HCT116 (cell line): ENCODE data around the gene SPATS2L. TPM values are rescaled to one million over a fixed set of nuclear protein-coding genes. Genes with fewer than 3 reads are reported as not detected.

Experiments used
- ATAC-seq: fragments of 200-7000 bp; cut with Tn5 transposase; 2 replicates; pipeline ENCODE4 v1.9.1; 2020; ENCODE audit warnings: mild to moderate bottlenecking, moderate library complexity
- BruUV-seq: library from RNA; stranded (reverse); fragments of 400-500 nt; replicated peaks from 2 replicates; lab custom pipeline; 2021; lab: Mats Ljungman, UMichigan
- CTCF ChIA-PET: fragments of 300-600 bp; sonication (Branson Sonifier 250); formaldehyde crosslinking; loops from one replicate; lab custom pipeline; 2021; ENCODE audit warnings: antibody characterized with exemption; lab: Charles Lee
- POLR2A ChIA-PET: fragments of 300-600, 350-600 bp; sonication (Branson Sonifier 250); formaldehyde crosslinking; loops from one replicate; lab custom pipeline; 2021; ENCODE audit warnings: antibody characterized with exemption; lab: Charles Lee
- RAD21 ChIA-PET, 2 experiments: fragments of 300-600 bp; sonication (Branson Sonifier 250); formaldehyde crosslinking; loops; one replicate each; lab custom pipeline; 2023; ENCODE audit warnings: low total read pairs in 2 of 2; ENCODE audit not compliant: uncharacterized antibody in 2 of 2, unreplicated experiment in 2 of 2, low non-redundant PET in 1 of 2; lab: Charles Lee
- DNase-seq: peaks from one replicate; pipeline ENCODE4 v3.0.0-alpha.2; 2010; ENCODE audit warnings: low read depth, low spot score
- H2AFZ ChIP-seq: fragments of 200-600 bp; shearing (Covaris generic), sonication (generic); 2 replicates; pipeline ENCODE4 v1.6.1; 2017; ENCODE audit warnings: low read depth, mixed run types, mixed read lengths, antibody characterized with exemption, low read length; ENCODE audit not compliant: poor library complexity, severe bottlenecking
- H3K27ac ChIP-seq: 2 replicates; pipeline ENCODE4 v1.5.1; 2012; ENCODE audit warnings: low read depth, low read length
- H3K27me3 ChIP-seq: fragments of 200-600 bp; sonication (generic); 2 replicates; pipeline ENCODE4 v1.6.1; 2016; ENCODE audit warnings: mixed run types, low read length, mixed read lengths; ENCODE audit not compliant: insufficient read depth
- H3K36me3 ChIP-seq, 2 experiments: fragments of 200-500 bp in 1 of 2; fragments of 200-600 bp in 1 of 2; sonication (Bioruptor generic) in 1 of 2; sonication (generic) in 1 of 2; 2 replicates each; pipeline versions ENCODE4 v1.5.1 to v1.6.1; 2014 to 2016; ENCODE audit warnings: low read length in 2 of 2, inconsistent platforms in 1 of 2, mixed read lengths in 1 of 2, mixed run types in 1 of 2; ENCODE audit not compliant: insufficient read depth in 2 of 2, control insufficient read depth in 1 of 2
- H3K4me1 ChIP-seq, 2 experiments: fragments of 200-600 bp in 1 of 2; sonication (generic) in 1 of 2; 2 replicates each; pipeline versions ENCODE4 v1.5.1 to v1.6.1; 2012 to 2017; ENCODE audit warnings: low read length in 2 of 2, inconsistent platforms in 1 of 2, mild to moderate bottlenecking in 1 of 2, mixed read lengths in 1 of 2, mixed run types in 1 of 2, moderate library complexity in 1 of 2; ENCODE audit not compliant: insufficient read depth in 2 of 2, control insufficient read depth in 1 of 2
- H3K4me2 ChIP-seq: fragments of 200-600 bp; sonication (generic); 2 replicates; pipeline ENCODE4 v1.6.1; 2017; ENCODE audit warnings: mixed run types, low read length, mixed read lengths
- H3K4me3 ChIP-seq, 2 experiments: fragments of 200-600 bp in 1 of 2; sonication (generic) in 1 of 2; replicated peaks in 1 of 2; 2 replicates each; pipeline ENCODE4 v1.5.1; 2011 to 2016; ENCODE audit warnings: low read length in 2 of 2, control low read depth in 1 of 2, low read depth in 1 of 2, mild to moderate bottlenecking in 1 of 2, mixed read lengths in 1 of 2, mixed run types in 1 of 2
- H3K79me2 ChIP-seq: fragments of 200-600 bp; sonication (generic); 2 replicates; pipeline ENCODE4 v1.6.1; 2017; ENCODE audit warnings: mild to moderate bottlenecking, mixed run types, low read length, moderate library complexity, mixed read lengths; ENCODE audit not compliant: insufficient read depth
- H3K9ac ChIP-seq: fragments of 200-600 bp; sonication (generic); 2 replicates; pipeline ENCODE4 v1.6.1; 2016; ENCODE audit warnings: low read length, mixed read lengths
- H3K9me2 ChIP-seq: fragments of 200-600 bp; sonication (generic), shearing (Covaris generic); 2 replicates; pipeline ENCODE4 v1.6.1; 2017; ENCODE audit warnings: mixed run types, mild to moderate bottlenecking, moderate library complexity; ENCODE audit not compliant: insufficient read depth
- H3K9me3 ChIP-seq, 2 experiments: fragments of 200-500 bp in 1 of 2; fragments of 200-600 bp in 1 of 2; sonication (Bioruptor generic) in 1 of 2; sonication (generic) in 1 of 2; 2 replicates each; pipeline ENCODE4 v1.6.1; 2014 to 2017; ENCODE audit warnings: low read length in 2 of 2, mixed read lengths in 2 of 2, inconsistent platforms in 1 of 2, low read depth in 1 of 2, mild to moderate bottlenecking in 1 of 2, mixed run types in 1 of 2, moderate library complexity in 1 of 2; ENCODE audit not compliant: control insufficient read depth in 1 of 2, insufficient read depth in 1 of 2
- H4K20me1 ChIP-seq: fragments of 200-600 bp; sonication (generic), shearing (Covaris generic); 2 replicates; pipeline ENCODE4 v1.6.1; 2017; ENCODE audit warnings: mixed run types, mild to moderate bottlenecking, moderate library complexity; ENCODE audit not compliant: insufficient read depth
- ATF3 ChIP-seq: IDR thresholded peaks from 2 replicates; pipeline ENCODE4 v1.6.1; 2012
- CBX3 ChIP-seq: IDR thresholded peaks from 2 replicates; pipeline ENCODE4 v1.6.1; 2012; ENCODE audit warnings: low read depth
- CEBPB ChIP-seq: IDR thresholded peaks from 2 replicates; pipeline ENCODE4 v1.6.1; 2012; ENCODE audit warnings: low read depth
- CTCF ChIP-seq, 3 experiments: fragments of 200-600 bp in 1 of 3; sonication (generic) in 1 of 3; IDR thresholded peaks in 2 of 3; conservative IDR thresholded peaks in 1 of 3; 2 replicates each; pipeline ENCODE4 v1.5.1; 2012 to 2017; ENCODE audit warnings: low read depth in 2 of 3, low read length in 2 of 3, antibody characterized with exemption in 1 of 3, borderline replicate concordance in 1 of 3, control low read depth in 1 of 3, mild to moderate bottlenecking in 1 of 3, mixed read lengths in 1 of 3, mixed run types in 1 of 3, moderate library complexity in 1 of 3; ENCODE audit not compliant: insufficient read depth in 1 of 3
- EGR1 ChIP-seq: IDR thresholded peaks from 2 replicates; pipeline ENCODE4 v1.6.1; 2012; ENCODE audit warnings: low read depth
- EZH2 ChIP-seq: fragments of 200-600 bp; sonication (generic); IDR thresholded peaks from 2 replicates; pipeline ENCODE4 v1.6.1; 2017; ENCODE audit warnings: antibody characterized with exemption, mixed run types
- EZH2phosphoT487 ChIP-seq: fragments of 200-600 bp; IDR thresholded peaks from 2 replicates; pipeline ENCODE4 v1.6.1; 2018; ENCODE audit warnings: antibody characterized with exemption, borderline replicate concordance
- JUND ChIP-seq: IDR thresholded peaks from 2 replicates; pipeline ENCODE4 v1.6.1; 2012
- MAX ChIP-seq: IDR thresholded peaks from 2 replicates; pipeline ENCODE4 v1.6.1; 2012
- POLR2A ChIP-seq: IDR thresholded peaks from 2 replicates; pipeline ENCODE4 v1.7.0; 2011; ENCODE audit warnings: borderline replicate concordance; ENCODE audit not compliant: insufficient read depth, insufficient read length; ENCODE audit errors: extremely low read depth
- RAD21 ChIP-seq: IDR thresholded peaks from 2 replicates; pipeline ENCODE4 v1.6.1; 2012; ENCODE audit warnings: low read depth, mild to moderate bottlenecking
- REST ChIP-seq: IDR thresholded peaks from 2 replicates; pipeline ENCODE4 v1.6.1; 2012; ENCODE audit warnings: low read depth
- SIN3A ChIP-seq: IDR thresholded peaks from 2 replicates; pipeline ENCODE4 v1.6.1; 2012; ENCODE audit warnings: low read depth
- SP1 ChIP-seq: IDR thresholded peaks from 2 replicates; pipeline ENCODE4 v1.6.1; 2012; ENCODE audit warnings: low read depth
- SRF ChIP-seq: IDR thresholded peaks from 2 replicates; pipeline ENCODE4 v1.6.1; 2012; ENCODE audit warnings: low read depth
- YY1 ChIP-seq: IDR thresholded peaks from 2 replicates; pipeline ENCODE4 v1.6.1; 2011; ENCODE audit warnings: low read length, low read depth, moderate library complexity, mild to moderate bottlenecking; ENCODE audit not compliant: insufficient replicate concordance; ENCODE audit errors: extremely low read depth
- ZBTB33 ChIP-seq: IDR thresholded peaks from 2 replicates; pipeline ENCODE4 v1.6.1; 2011; ENCODE audit warnings: mild to moderate bottlenecking, low read length, moderate library complexity; ENCODE audit not compliant: insufficient replicate concordance; ENCODE audit errors: extremely low read depth
- ZFX ChIP-seq: fragments of 450-650 bp; IDR thresholded peaks from 2 replicates; pipeline ENCODE4 v1.6.1; 2017
- ZNF274 ChIP-seq: fragments of 200-500 bp; sonication (Bioruptor generic); IDR thresholded peaks from 2 replicates; pipeline ENCODE4 v1.6.1; 2014; ENCODE audit warnings: mild to moderate bottlenecking, low read depth, low read length, inconsistent platforms
- intact Hi-C: fragments of 100-400 bp; cut with micrococcal nuclease; formaldehyde crosslinking; loops from 2 replicates; pipeline ENCODE4 v1.10.0; 2022
- total RNA-seq: library from RNA; stranded (reverse); gene quantifications from one replicate; pipeline ENCODE4 v1.2.1, GENCODE V29; 2021; ENCODE audit not compliant: unreplicated experiment

Gene SPATS2L
- total RNA-seq, 1 experiment from 2014 or later, result 87.1 TPM

- no peak overlapping the region for H3K4me3 ChIP-seq
- BruUV-seq, result no TSS peak
- peaks cover 0 to 4% of the 10 kb centered on the region in 2 experiments; a peak in 1 of 4 replicates for H3K4me1 ChIP-seq
- no peaks in the 10 kb centered on the region for H3K36me3 ChIP-seq
- intact Hi-C loops, result no loop called here
- ATAC-seq, result no peak
- TF ChIP-seq ATF3 (no peak), ZBTB33 (no peak), JUND (no peak), YY1 (no peak), SP1 (no peak), CEBPB (no peak), POLR2A (no peak), SIN3A (no peak), ZFX (no peak), SRF (no peak), ZNF274 (no peak), MAX (no peak), EZH2 (no peak), CBX3 (no peak), EGR1 (no peak), REST (no peak), RAD21 (no peak), EZH2phosphoT487 (no peak), CTCF (IDR thresholded peaks at IDR 0.05 in 2 of 3, conservative IDR thresholded peaks at IDR 0.05 in 1 of 3; ENCODE audit: borderline replicate concordance in 1 of 3, insufficient read depth in 1 of 3, low read depth in 2 of 3, low read length in 2 of 3) (no peak)
- ChIA-PET RAD21 (no interaction called here), CTCF (interaction anchor here (1.4 kb wide), 1 partner anchor 34 kb away, joined by 3 read pairs; no protein-coding TSS in a partner anchor), POLR2A (no interaction called here)
- H4K20me1 ChIP-seq, result no peaks in the 10 kb centered on the region
- no peak overlapping the region for H3K9ac ChIP-seq
- no peaks in the 10 kb centered on the region for H3K9me2 ChIP-seq
- H3K27ac ChIP-seq, result no peak overlapping the region
- no peak overlapping the region for H2AFZ ChIP-seq
- H3K4me2 ChIP-seq, result no peak overlapping the region
- H3K27me3 ChIP-seq, result no peaks in the 10 kb centered on the region
- no peaks in the 10 kb centered on the region for H3K79me2 ChIP-seq
- DNase-seq, result no peak
- H3K9me3 ChIP-seq, result no peaks in the 10 kb centered on the region
Measured at GRCh38 chr2:200449149-200449548, 142.7 kb downstream of the SPATS2L start.
